ENCODE results near the gene SLC30A3. TPM values are rescaled to one million over a fixed set of nuclear protein-coding genes. Genes with fewer than 3 reads are reported as not detected.

SLC30A3 gene
- total RNA-seq, 2 experiments from 2014 or later = not detected

DNA sequence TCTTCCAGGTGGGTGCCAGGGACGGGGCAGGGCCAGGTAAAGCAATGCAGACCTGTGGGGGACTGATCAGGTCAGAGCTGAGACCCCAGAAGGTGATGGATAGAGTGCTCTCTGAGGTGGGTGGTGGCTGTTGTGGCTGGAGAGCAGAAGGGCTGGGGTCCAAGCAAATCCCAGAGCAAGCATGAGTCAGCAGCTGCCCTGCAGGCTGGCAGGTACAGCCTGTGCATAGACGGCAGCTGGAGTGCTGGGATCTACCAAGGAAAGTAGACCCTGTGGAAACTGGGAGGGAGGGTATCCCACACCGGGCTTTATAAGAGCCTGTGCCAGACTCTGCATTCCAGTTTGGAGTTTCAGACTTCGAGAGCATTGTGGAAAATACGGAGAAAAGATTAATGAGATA is 20.0 kb upstream of the SLC30A3 start:
- no peak for DNase-seq
- H3K9me3 Mint-ChIP-seq = no peaks in the 10 kb centered on the region
- no peaks in the 10 kb centered on the region for H3K36me3 ChIP-seq (ENCODE audit: insufficient read depth, low read length)
- H3K4me3 Mint-ChIP-seq = no peak overlapping the region
- H3K27ac Mint-ChIP-seq = no peak overlapping the region
- H3K9me3 ChIP-seq (ENCODE audit: control insufficient read depth in 1 of 2, insufficient read depth in 1 of 2, low read length in 2 of 2) = no peaks in the 10 kb centered on the region
- H3K27me3 Mint-ChIP-seq = peaks cover 32% of the 10 kb centered on the region
- ChIA-PET CTCF (interaction anchor here (1.7 kb wide), 1 partner anchor 321 kb away, joined by 5 read pairs; no protein-coding TSS in a partner anchor), POLR2A (no interaction called here)
- no peaks in the 10 kb centered on the region for H3K4me1 Mint-ChIP-seq (ENCODE audit: low read depth)
- H3K27me3 ChIP-seq (ENCODE audit: control insufficient read depth in 1 of 2, insufficient read depth in 2 of 2, low read length in 2 of 2) = peaks cover 0 to 6% of the 10 kb centered on the region in 2 experiments
- no peak for ATAC-seq (ENCODE audit: poor library complexity)
- TF ChIP-seq, protein P1, sequence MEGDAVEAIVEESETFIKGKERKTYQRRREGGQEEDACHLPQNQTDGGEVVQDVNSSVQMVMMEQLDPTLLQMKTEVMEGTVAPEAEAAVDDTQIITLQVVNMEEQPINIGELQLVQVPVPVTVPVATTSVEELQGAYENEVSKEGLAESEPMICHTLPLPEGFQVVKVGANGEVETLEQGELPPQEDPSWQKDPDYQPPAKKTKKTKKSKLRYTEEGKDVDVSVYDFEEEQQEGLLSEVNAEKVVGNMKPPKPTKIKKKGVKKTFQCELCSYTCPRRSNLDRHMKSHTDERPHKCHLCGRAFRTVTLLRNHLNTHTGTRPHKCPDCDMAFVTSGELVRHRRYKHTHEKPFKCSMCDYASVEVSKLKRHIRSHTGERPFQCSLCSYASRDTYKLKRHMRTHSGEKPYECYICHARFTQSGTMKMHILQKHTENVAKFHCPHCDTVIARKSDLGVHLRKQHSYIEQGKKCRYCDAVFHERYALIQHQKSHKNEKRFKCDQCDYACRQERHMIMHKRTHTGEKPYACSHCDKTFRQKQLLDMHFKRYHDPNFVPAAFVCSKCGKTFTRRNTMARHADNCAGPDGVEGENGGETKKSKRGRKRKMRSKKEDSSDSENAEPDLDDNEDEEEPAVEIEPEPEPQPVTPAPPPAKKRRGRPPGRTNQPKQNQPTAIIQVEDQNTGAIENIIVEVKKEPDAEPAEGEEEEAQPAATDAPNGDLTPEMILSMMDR (IDR thresholded peaks at IDR 0.05) = no peak
- H3K36me3 Mint-ChIP-seq (ENCODE audit: low read depth) = no peaks in the 10 kb centered on the region
- no peak overlapping the region for H3K27ac ChIP-seq (ENCODE audit: low read depth in 1 of 2, low read length in 2 of 2)
- intact Hi-C loops (cut with DNase I, micrococcal nuclease) = loop anchor here in 1 of 2 experiments (10.0 kb wide), 1 partner anchor 438 kb away; the partner anchor contains the start of gene DPYSL5
- H3K4me3 ChIP-seq (ENCODE audit: low read length) = no peak overlapping the region
- no peaks in the 10 kb centered on the region for H3K4me1 ChIP-seq (ENCODE audit: insufficient read depth, low read length)

DNA sequence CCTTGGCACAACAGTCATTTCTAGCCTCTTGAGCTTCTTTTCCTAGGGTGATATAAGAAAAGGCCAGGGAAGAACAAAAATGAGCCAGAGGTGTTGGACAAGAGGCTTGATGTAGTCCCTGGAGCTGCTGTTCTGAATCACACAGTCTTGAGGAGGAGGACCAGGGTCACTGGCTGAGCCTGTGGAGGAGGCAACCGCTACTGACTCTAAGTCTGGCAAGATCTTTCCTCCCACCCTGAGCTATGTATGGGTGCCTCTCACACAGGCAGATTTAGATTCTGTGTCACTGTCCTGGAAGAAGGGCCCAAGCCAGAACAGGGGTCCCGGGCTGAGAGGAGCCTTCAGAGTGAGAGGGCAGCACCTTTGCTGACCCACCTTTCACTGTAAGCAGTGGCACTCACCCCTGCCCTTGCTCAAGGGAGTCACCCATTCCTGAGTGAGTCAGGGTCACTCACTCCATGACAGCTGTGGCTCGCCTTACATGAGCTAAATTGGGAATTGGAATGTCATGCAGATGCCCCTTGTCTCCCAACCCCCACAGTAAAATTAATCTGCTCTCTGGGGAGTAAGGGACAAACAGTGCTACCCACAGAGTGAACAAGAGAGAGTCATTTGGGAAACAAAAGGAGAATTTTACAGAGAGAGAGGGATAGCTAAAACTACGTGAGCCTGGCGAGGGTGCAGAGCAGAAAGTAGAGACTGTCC is 19.2 kb upstream of the SLC30A3 start, which contains the start of gene TRIM54:
TSS of gene TRIM54 (plus strand) at position 575 of the 705 bp plus-strand sequence. CDS start 303 bp downstream, outside the sequence.
- Histone ChIP-seq H3K36me3 (ENCODE audit: insufficient read depth, low read length) (no peaks in the 10 kb centered on the region), H3K27ac (ENCODE audit: low read depth in 1 of 2, low read length in 2 of 2) (no peak within 1 kb of the TSS), H3K4me3 (ENCODE audit: low read length) (no peak within 1 kb of the TSS), H3K27me3 (ENCODE audit: control insufficient read depth in 1 of 2, insufficient read depth in 2 of 2, low read length in 2 of 2) (peaks cover 0 to 6% of the 10 kb centered on the region in 2 experiments), H3K9me3 (ENCODE audit: control insufficient read depth in 1 of 2, insufficient read depth in 1 of 2, low read length in 2 of 2) (no peaks in the 10 kb centered on the region), H3K4me1 (ENCODE audit: insufficient read depth, low read length) (no peaks in the 10 kb centered on the region)
- ATAC-seq (ENCODE audit: poor library complexity) (no peak), DNase-seq (no peak)
- H3K36me3 Mint-ChIP-seq (ENCODE audit: low read depth) = no peaks in the 10 kb centered on the region
- H3K4me3 Mint-ChIP-seq = no peak within 1 kb of the TSS
- H3K27me3 Mint-ChIP-seq = peaks cover 37% of the 10 kb centered on the region
- ChIA-PET POLR2A (no interaction called here), CTCF (interaction anchor here (1.7 kb wide), 1 partner anchor 320 kb away, joined by 5 read pairs; no protein-coding TSS in a partner anchor)
- H3K27ac Mint-ChIP-seq = no peak within 1 kb of the TSS
- TF ChIP-seq, protein P1 (IDR thresholded peaks at IDR 0.05) = no peak
- H3K9me3 Mint-ChIP-seq = no peaks in the 10 kb centered on the region
- intact Hi-C loops (cut with DNase I, micrococcal nuclease) = loop anchor here in 1 of 2 experiments (2.0 to 10.0 kb wide), 2 partner anchors 111 to 437 kb away; partner anchors contain the start of gene DPYSL5
- H3K4me1 Mint-ChIP-seq (ENCODE audit: low read depth) = no peaks in the 10 kb centered on the region

DNA sequence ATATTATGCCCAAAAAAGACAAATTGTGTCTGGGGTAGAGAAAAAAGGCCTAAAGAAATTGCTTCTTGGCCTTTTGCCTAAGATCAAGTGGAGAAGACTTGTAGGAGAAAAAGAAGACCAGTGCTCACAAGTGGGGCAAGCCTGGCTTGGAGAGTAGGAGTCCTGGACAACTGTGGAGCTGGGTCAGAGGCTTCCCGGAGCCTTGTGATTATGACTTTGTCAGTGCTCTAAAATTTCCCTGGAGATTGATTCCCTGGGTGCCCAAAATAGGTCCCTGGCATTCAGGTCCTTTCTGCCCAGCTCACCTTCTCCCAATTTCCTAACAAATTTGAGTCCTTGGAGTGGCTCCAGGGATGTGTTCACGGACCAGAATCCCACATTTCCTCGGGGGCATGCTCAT is 18.6 kb upstream of the SLC30A3 start:
- Histone ChIP-seq H3K4me1 (ENCODE audit: insufficient read depth, low read length) (no peaks in the 10 kb centered on the region), H3K27me3 (ENCODE audit: control insufficient read depth in 1 of 2, insufficient read depth in 2 of 2, low read length in 2 of 2) (peaks cover 3 to 6% of the 10 kb centered on the region in 2 experiments), H3K36me3 (ENCODE audit: insufficient read depth, low read length) (no peaks in the 10 kb centered on the region), H3K27ac (ENCODE audit: low read depth in 1 of 2, low read length in 2 of 2) (no peak overlapping the region), H3K9me3 (ENCODE audit: control insufficient read depth in 1 of 2, insufficient read depth in 1 of 2, low read length in 2 of 2) (no peaks in the 10 kb centered on the region), H3K4me3 (ENCODE audit: low read length) (no peak overlapping the region)
- peaks cover 39% of the 10 kb centered on the region for H3K27me3 Mint-ChIP-seq
- H3K36me3 Mint-ChIP-seq (ENCODE audit: low read depth) = no peaks in the 10 kb centered on the region
- no peak for DNase-seq
- no peak overlapping the region for H3K4me3 Mint-ChIP-seq
- no peaks in the 10 kb centered on the region for H3K9me3 Mint-ChIP-seq
- CTCF ChIA-PET = interaction anchor here (1.6 to 2.8 kb wide), 3 partner anchors 111 to 402 kb away, joined by 3 to 23 read pairs (median 14); no protein-coding TSS in a partner anchor
- H3K27ac Mint-ChIP-seq = no peak overlapping the region
- intact Hi-C loops (cut with DNase I, micrococcal nuclease) = loop anchor here in 1 of 2 experiments (2.0 to 10.0 kb wide), 2 partner anchors 111 to 437 kb away; partner anchors contain the start of gene DPYSL5
- no peak for ATAC-seq (ENCODE audit: poor library complexity)
- no peaks in the 10 kb centered on the region for H3K4me1 Mint-ChIP-seq (ENCODE audit: low read depth)
- POLR2A ChIA-PET = no interaction called here
- TF ChIP-seq, protein P1 (IDR thresholded peaks at IDR 0.05) = no peak

Data from CD4-positive, alpha-beta T cell (primary cell).